ENCODE results near the gene GFER.

GFER gene

GRCh38 chr16:1974157-1975070 is 9.6 kb upstream of the GFER start:
- no peak for DNase-seq (ENCODE audit: low read depth in 2 of 2)

- no peak for DNase-seq (ENCODE audit: low read depth in 2 of 2)
Measured at GRCh38 chr16:1975432-1976215, 8.4 kb upstream of the GFER start.

- DNase-seq (ENCODE audit: low read depth in 2 of 2): no peak
Measured at GRCh38 chr16:1976216-1976520, 7.8 kb upstream of the GFER start.

- DNase-seq (ENCODE audit: low read depth in 2 of 2): no peak
Measured at GRCh38 chr16:1976951-1977874, 6.8 kb upstream of the GFER start.

GRCh38 chr16:1977875-1978268 is 6.1 kb upstream of the GFER start:
- DNase-seq (ENCODE audit: low read depth in 2 of 2): no peak

GRCh38 chr16:1978476-1979120 is 5.4 kb upstream of the GFER start:
- DNase-seq (ENCODE audit: low read depth in 2 of 2): no peak

- DNase-seq (ENCODE audit: low read depth in 2 of 2): no peak
Measured at GRCh38 chr16:1979271-1980029, 4.5 kb upstream of the GFER start.

- no peak for DNase-seq (ENCODE audit: low read depth in 2 of 2)
Measured at GRCh38 chr16:1980030-1980769, 3.8 kb upstream of the GFER start.

GRCh38 chr16:1980770-1981087 is 3.3 kb upstream of the GFER start:
- DNase-seq (ENCODE audit: low read depth in 2 of 2): no peak

GRCh38 chr16:1981398-1981836 is 2.6 kb upstream of the GFER start, which contains the start of gene NOXO1:
Gene NOXO1, minus strand, starts transcription at chr16:1981469. Its CDS starts 290 bp downstream, at chr16:1981179.
- DNase-seq (ENCODE audit: low read depth in 2 of 2): no peak

- no peak for DNase-seq (ENCODE audit: low read depth in 2 of 2)
Measured at GRCh38 chr16:1982013-1982433, 2.0 kb upstream of the GFER start.

- no peak for DNase-seq (ENCODE audit: low read depth in 2 of 2)
Measured at GRCh38 chr16:1982991-1983543, 926 bp upstream of the GFER start.

GRCh38 chr16:1984347-1985225 is 593 bp downstream of the GFER start:
- no peak for DNase-seq (ENCODE audit: low read depth in 2 of 2)

GRCh38 chr16:1985466-1986150 is 1.6 kb downstream of the GFER start:
- DNase-seq (ENCODE audit: low read depth in 2 of 2): no peak

- DNase-seq (ENCODE audit: low read depth in 2 of 2): no peak
Measured at GRCh38 chr16:1987198-1987597, 3.2 kb downstream of the GFER start.

- no peak for DNase-seq (ENCODE audit: low read depth in 2 of 2)
Measured at GRCh38 chr16:1989209-1990100, 5.5 kb downstream of the GFER start, which contains the start of gene SYNGR3. Gene SYNGR3, plus strand, starts transcription at chr16:1989970. Its CDS starts 133 bp downstream, at chr16:1990103.

- DNase-seq (ENCODE audit: low read depth in 2 of 2): no peak
Measured at GRCh38 chr16:1990101-1990350, 6.0 kb downstream of the GFER start.
